Peyer's patch (tissue), 4 donors: ENCODE measurements around the gene LRP11.

Experiments used
- POLR2A ChIP-seq, 2 donors: fragments of 450-650 bp; IDR thresholded peaks; one replicate each; pipeline ENCODE4 v1.5.1; 2017; ENCODE audit warnings: antibody characterized with exemption in 2 of 2, mild to moderate bottlenecking in 2 of 2, moderate library complexity in 2 of 2
- TF ChIP-seq, protein P1 (sequence below), 6 experiments: fragments of 450-650 bp in 4 of 6; fragments of 200-600 bp in 2 of 6; sonication (generic) in 1 of 6; IDR thresholded peaks; one replicate each; pipeline ENCODE4 v1.5.1; 2017 to 2019; ENCODE audit warnings: antibody characterized with exemption in 6 of 6, mild to moderate bottlenecking in 3 of 6, moderate library complexity in 1 of 6

GRCh38 chr6:149806127-149806526 lies 58.0 kb downstream of the LRP11 start:
- TF ChIP-seq, protein P1, sequence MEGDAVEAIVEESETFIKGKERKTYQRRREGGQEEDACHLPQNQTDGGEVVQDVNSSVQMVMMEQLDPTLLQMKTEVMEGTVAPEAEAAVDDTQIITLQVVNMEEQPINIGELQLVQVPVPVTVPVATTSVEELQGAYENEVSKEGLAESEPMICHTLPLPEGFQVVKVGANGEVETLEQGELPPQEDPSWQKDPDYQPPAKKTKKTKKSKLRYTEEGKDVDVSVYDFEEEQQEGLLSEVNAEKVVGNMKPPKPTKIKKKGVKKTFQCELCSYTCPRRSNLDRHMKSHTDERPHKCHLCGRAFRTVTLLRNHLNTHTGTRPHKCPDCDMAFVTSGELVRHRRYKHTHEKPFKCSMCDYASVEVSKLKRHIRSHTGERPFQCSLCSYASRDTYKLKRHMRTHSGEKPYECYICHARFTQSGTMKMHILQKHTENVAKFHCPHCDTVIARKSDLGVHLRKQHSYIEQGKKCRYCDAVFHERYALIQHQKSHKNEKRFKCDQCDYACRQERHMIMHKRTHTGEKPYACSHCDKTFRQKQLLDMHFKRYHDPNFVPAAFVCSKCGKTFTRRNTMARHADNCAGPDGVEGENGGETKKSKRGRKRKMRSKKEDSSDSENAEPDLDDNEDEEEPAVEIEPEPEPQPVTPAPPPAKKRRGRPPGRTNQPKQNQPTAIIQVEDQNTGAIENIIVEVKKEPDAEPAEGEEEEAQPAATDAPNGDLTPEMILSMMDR (IDR thresholded peaks at IDR 0.05): no peak
- TF ChIP-seq POLR2A (IDR thresholded peaks at IDR 0.05): no peak
